ENCODE data around the gene GPS1.

GRCh38 chr17:82084373-82085030 is 32.8 kb downstream of the GPS1 start:
- no peak for TF ChIP-seq REST (IDR thresholded peaks at IDR 0.05; ENCODE audit: low read depth)
- no peak for TF ChIP-seq EGR1 (IDR thresholded peaks at IDR 0.05)
- no peak for TF ChIP-seq TAF1 (IDR thresholded peaks at IDR 0.05; ENCODE audit: low read depth)
- no peak for TF ChIP-seq CEBPB (IDR thresholded peaks at IDR 0.05)
- TF ChIP-seq RAD21 (IDR thresholded peaks at IDR 0.05; ENCODE audit: low read depth), result no peak
- no peak for TF ChIP-seq EP300 (IDR thresholded peaks at IDR 0.05; ENCODE audit: borderline replicate concordance)
- TF ChIP-seq YY1 (IDR thresholded peaks at IDR 0.05; ENCODE audit: low read depth), result no peak
- TF ChIP-seq NFIC (IDR thresholded peaks at IDR 0.05), result no peak
- no peak for TF ChIP-seq FOXM1 (IDR thresholded peaks at IDR 0.05; ENCODE audit: borderline replicate concordance, low read depth)
- no peak for TF ChIP-seq MAX (IDR thresholded peaks at IDR 0.05)
- TF ChIP-seq ZBTB7A (IDR thresholded peaks at IDR 0.05; ENCODE audit: low read depth), result no peak
- TF ChIP-seq USF1 (IDR thresholded peaks at IDR 0.05), result no peak
- TF ChIP-seq TEAD4 (IDR thresholded peaks at IDR 0.05), result no peak
- no peak for TF ChIP-seq TCF12 (IDR thresholded peaks at IDR 0.05; ENCODE audit: low read depth)

Measured in Ishikawa (cell line).